Transverse colon (tissue), 4 donors: ENCODE data around the gene CCDC43. TPM values are rescaled to one million over a fixed set of nuclear protein-coding genes. Genes with fewer than 3 reads are reported as not detected.
A peak's percentile ranks its signal among the peaks of the same experiment; 100 is the strongest.

ENCODE experiments used
- DNase-seq: peaks from one replicate; pipeline ENCODE4 v3.0.0-alpha.2; 2019
- H3K27ac ChIP-seq, 4 donors: fragments of 200-600 bp; sonication (generic); 2 replicates each; pipeline ENCODE4 v1.5.1; 2016 to 2018; ENCODE audit warnings: inconsistent platforms in 4 of 4
- H3K27me3 ChIP-seq: fragments of 200-600 bp; sonication (generic); 2 replicates; pipeline ENCODE4 v1.5.1; 2017; ENCODE audit warnings: inconsistent platforms
- H3K36me3 ChIP-seq, 4 donors: fragments of 200-600 bp; sonication (generic); 2 replicates each; pipeline ENCODE4 v1.5.1; 2017 to 2019; ENCODE audit warnings: inconsistent platforms in 4 of 4
- H3K4me1 ChIP-seq, 4 donors: fragments of 200-600 bp; sonication (generic); 2 replicates each; pipeline ENCODE4 v1.5.1; 2017 to 2020; ENCODE audit warnings: inconsistent platforms in 4 of 4
- H3K4me3 ChIP-seq, 4 donors: fragments of 200-600 bp; sonication (generic); 1 replicate in 1 of 4; 2 replicates in 3 of 4; pipeline versions ENCODE4 v1.5.1 to v1.6.1; 2017 to 2019; ENCODE audit warnings: inconsistent platforms in 4 of 4
- H3K9me3 ChIP-seq, 2 donors: fragments of 200-600 bp; sonication (generic); 2 replicates each; pipeline ENCODE4 v1.5.1; 2017 to 2019; ENCODE audit warnings: inconsistent platforms in 2 of 2
- EP300 ChIP-seq: sonication (generic); formaldehyde crosslinking; IDR thresholded peaks from one replicate; pipeline ENCODE4 v1.6.1; 2017; ENCODE audit warnings: antibody characterized with exemption, low read depth
- POLR2A ChIP-seq: fragments of 450-650 bp; IDR thresholded peaks from one replicate; pipeline ENCODE4 v1.6.1; 2016; ENCODE audit warnings: antibody characterized with exemption, mild to moderate bottlenecking, moderate library complexity
- POLR2AphosphoS5 ChIP-seq, 3 donors: sonication (generic); formaldehyde crosslinking; IDR thresholded peaks; one replicate each; pipeline ENCODE4 v1.6.1; 2016; ENCODE audit warnings: antibody characterized with exemption in 3 of 3
- WGBS, 2 donors: methylation state at CpG; one replicate each; pipeline ENCODE4 v1.1.5; 2018; ENCODE audit warnings: low coverage in 1 of 2; 5-methylcytosine and 5-hydroxymethylcytosine counted together
- in situ Hi-C, 4 donors: fragments of 200-750 bp; cut with MboI; loops; one replicate each; pipeline versions ENCODE4 v1.15.0 to v1.15.1; 2017; ENCODE audit warnings: low sequenced_read_pairs in 3 of 4, low pct_ligation_motif_present in 1 of 4, low pct_unique_long_range_greater_than_20kb in 1 of 4
- intact Hi-C: fragments of 100-400 bp; cut with DNase I; formaldehyde crosslinking; loops from one replicate; pipeline ENCODE4 v1.15.1; 2023; ENCODE audit warnings: low total_unique reads
- total RNA-seq, 4 donors: library from RNA; depleted of rRNA; stranded (reverse); fragments of >200 nt; gene quantifications; one replicate each; pipeline ENCODE4 v1.1.0, GENCODE V29; 2016
- TF ChIP-seq, protein P1 (sequence below), 5 experiments: fragments of 200-600 bp in 3 of 5; fragments of 450-650 bp in 2 of 5; sonication (generic) in 3 of 5; IDR thresholded peaks; 1 replicate in 2 of 5; 2 replicates in 3 of 5; pipeline ENCODE4 v1.5.1; 2016 to 2017; ENCODE audit warnings: antibody characterized with exemption in 5 of 5, inconsistent platforms in 3 of 5, mild to moderate bottlenecking in 2 of 5, moderate library complexity in 1 of 5

CCDC43 gene
- total RNA-seq, 4 donors from 2014 or later: 2.0 to 16.1 (median 13.8) TPM

DNA sequence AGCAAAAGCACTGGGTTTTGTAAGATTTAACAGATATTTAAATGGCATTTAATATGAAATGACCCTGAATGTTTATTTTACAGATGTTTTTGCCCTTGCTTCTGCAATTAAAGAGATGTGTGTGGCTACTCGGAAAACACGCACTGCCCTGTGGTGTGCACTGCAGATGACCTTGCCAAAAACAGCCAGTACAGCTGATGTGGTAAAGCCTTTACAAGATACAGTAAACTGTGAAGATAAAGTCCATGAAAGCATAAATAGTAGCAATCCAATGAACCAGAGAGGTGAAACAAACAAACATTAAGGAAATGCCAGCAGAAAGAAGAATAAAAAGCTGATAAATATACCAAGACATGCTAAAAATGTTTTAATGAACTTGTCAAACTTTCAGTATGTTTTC is 15.7 kb downstream of the CCDC43 start:
- DNase-seq: no peak
- Histone ChIP-seq H3K27ac (no peak overlapping the region), H3K4me3 (no peak overlapping the region), H3K36me3 (peaks cover 0 to 5% (median 2%) of the 10 kb centered on the region in 4 donors), H3K4me1 (no peaks in the 10 kb centered on the region), H3K9me3 (no peaks in the 10 kb centered on the region), H3K27me3 (no peaks in the 10 kb centered on the region)
- TF ChIP-seq POLR2A (no peak), EP300 (no peak), POLR2AphosphoS5 (IDR thresholded peaks at IDR 0.05) (no peak)
- TF ChIP-seq, protein P1, sequence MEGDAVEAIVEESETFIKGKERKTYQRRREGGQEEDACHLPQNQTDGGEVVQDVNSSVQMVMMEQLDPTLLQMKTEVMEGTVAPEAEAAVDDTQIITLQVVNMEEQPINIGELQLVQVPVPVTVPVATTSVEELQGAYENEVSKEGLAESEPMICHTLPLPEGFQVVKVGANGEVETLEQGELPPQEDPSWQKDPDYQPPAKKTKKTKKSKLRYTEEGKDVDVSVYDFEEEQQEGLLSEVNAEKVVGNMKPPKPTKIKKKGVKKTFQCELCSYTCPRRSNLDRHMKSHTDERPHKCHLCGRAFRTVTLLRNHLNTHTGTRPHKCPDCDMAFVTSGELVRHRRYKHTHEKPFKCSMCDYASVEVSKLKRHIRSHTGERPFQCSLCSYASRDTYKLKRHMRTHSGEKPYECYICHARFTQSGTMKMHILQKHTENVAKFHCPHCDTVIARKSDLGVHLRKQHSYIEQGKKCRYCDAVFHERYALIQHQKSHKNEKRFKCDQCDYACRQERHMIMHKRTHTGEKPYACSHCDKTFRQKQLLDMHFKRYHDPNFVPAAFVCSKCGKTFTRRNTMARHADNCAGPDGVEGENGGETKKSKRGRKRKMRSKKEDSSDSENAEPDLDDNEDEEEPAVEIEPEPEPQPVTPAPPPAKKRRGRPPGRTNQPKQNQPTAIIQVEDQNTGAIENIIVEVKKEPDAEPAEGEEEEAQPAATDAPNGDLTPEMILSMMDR (IDR thresholded peaks at IDR 0.05): no peak
- in situ Hi-C loops: no loop called here
- intact Hi-C loops: no loop called here
- WGBS, 2 donors: 82 to 83% methylated on average over 2 of the region's 2 CpGs

DNA sequence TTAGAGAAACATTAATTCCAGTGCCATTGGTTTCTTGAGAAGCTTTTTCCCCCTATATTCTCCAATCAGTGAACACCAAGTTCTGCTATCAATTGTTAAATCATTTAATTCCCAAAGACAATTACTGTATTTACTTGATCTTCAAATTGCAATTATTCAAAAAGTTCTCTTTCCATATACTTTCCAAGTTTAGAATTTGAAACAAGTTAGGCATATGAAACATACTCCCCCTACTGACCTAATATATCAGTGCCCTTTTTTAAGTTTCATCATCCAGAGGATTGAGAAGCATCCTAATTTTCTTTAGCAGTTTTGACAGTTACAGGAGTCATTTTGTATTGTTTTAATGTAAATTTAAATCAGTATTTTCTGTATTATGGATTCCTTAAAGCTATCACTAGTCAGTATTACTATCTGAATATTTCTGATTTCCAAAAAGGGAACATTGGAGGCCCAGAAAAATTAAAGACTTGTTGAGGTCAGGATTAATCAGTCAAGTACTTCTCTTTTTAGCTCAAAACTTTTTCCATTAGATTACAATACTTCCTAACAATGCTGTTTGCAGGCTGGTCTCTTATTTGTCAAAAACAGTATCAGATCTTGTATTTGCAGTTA is 17.0 kb downstream of the CCDC43 start:
- H3K4me3 ChIP-seq: no peak overlapping the region
- in situ Hi-C loops: no loop called here
- intact Hi-C loops: no loop called here
- no peaks in the 10 kb centered on the region for H3K4me1 ChIP-seq
- TF ChIP-seq, protein P1 (IDR thresholded peaks at IDR 0.05): peak; percentile 24 to 42 (median 38)
- no peak for TF ChIP-seq POLR2AphosphoS5 (IDR thresholded peaks at IDR 0.05)
- H3K27me3 ChIP-seq: no peaks in the 10 kb centered on the region
- no peaks in the 10 kb centered on the region for H3K36me3 ChIP-seq
- no peaks in the 10 kb centered on the region for H3K9me3 ChIP-seq
- no peak for DNase-seq
- H3K27ac ChIP-seq: no peak overlapping the region

DNA sequence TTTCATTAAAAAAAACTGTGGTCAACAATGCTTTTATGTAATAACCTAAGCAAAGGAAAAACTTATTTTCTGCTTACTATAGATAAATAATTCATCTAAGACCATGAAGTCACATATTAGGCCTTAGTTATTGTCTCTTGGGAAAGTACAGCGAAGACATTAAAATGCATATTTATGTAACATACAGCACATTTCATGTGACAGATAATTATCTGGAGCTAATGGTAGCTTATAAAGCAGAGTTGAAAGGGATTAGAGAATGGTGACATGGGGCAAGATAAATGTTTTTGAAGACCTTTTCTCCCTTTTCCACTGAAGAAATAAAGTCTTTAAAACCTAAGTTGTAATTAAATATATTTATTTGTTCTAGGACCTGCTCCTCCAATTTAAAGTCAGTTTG is 23.6 kb downstream of the CCDC43 start:
- Histone ChIP-seq H3K4me3 (no peak overlapping the region), H3K36me3 (no peaks in the 10 kb centered on the region), H3K27ac (no peak overlapping the region), H3K4me1 (no peaks in the 10 kb centered on the region), H3K9me3 (no peaks in the 10 kb centered on the region), H3K27me3 (peaks cover 9% of the 10 kb centered on the region)
- TF ChIP-seq EP300 (no peak), POLR2AphosphoS5 (IDR thresholded peaks at IDR 0.05) (no peak), POLR2A (no peak)
- TF ChIP-seq, protein P1 (IDR thresholded peaks at IDR 0.05): no peak
- WGBS, 2 donors: 96 to 100% methylated on average over 1 of the region's 1 CpG
- in situ Hi-C loops: no loop called here
- intact Hi-C loops: no loop called here
- no peak for DNase-seq

DNA sequence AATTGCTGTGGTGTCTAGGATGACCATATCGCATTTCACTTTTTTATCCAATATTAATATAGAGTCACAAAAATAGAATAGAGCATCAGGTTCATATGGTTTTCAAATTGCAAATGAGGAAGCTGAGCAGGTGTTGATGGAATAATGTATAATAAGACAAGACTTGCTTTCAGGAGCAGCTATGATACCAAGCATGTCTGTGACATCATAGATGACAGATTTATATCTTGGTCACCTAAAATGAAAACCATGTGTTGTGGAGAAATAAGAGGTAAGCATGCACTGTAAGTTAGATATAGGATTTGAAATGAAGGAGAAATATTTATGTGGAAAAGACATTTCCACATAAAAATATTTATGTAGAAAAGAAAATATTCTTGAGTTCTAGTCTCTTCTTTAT is 24.7 kb downstream of the CCDC43 start:
- no peak for DNase-seq
- peaks cover 9% of the 10 kb centered on the region for H3K27me3 ChIP-seq
- TF ChIP-seq POLR2AphosphoS5 (IDR thresholded peaks at IDR 0.05): no peak
- TF ChIP-seq, protein P1 (IDR thresholded peaks at IDR 0.05): no peak
- TF ChIP-seq EP300: no peak
- no peak for TF ChIP-seq POLR2A
- in situ Hi-C loops: no loop called here
- no peak overlapping the region for H3K4me3 ChIP-seq
- no peaks in the 10 kb centered on the region for H3K9me3 ChIP-seq
- H3K4me1 ChIP-seq: no peaks in the 10 kb centered on the region
- no peak overlapping the region for H3K27ac ChIP-seq
- intact Hi-C loops: no loop called here
- 83% methylated on average over 1 of the region's 1 CpG; no CpG with 5 or more reads in 1 of the 2 donors for WGBS, 2 donors
- H3K36me3 ChIP-seq: no peaks in the 10 kb centered on the region
